ENCODE results near the gene CDH20.

The CDH20 gene

DNA sequence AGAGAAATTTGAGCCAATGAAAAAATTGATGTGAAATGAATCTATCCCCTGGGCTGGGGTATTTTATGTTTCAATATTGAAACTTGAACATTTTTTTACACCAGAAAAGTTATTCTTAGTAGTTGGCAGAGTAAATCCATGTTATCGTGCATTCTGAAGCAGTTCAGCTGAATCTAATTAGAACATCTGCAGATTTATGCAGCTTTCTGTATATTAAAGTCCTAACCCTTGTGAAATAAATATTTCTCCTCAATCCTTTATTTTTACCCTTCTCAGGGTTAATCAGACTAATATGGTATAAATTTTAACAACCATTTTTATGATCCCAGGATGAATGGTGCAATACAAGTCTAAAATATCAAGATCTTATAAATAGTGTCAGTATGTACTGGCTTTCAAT, 69.5 kb downstream of the CDH20 start:
- H3K4me3 ChIP-seq (ENCODE audit: control insufficient read depth, low read depth, low read length), result no peak overlapping the region
- no peak for DNase-seq (ENCODE audit: low read depth)
- no peak for TF ChIP-seq CTCF (conservative IDR thresholded peaks at IDR 0.05; ENCODE audit: control insufficient read depth, insufficient read depth, low read depth, low read length)

DNA sequence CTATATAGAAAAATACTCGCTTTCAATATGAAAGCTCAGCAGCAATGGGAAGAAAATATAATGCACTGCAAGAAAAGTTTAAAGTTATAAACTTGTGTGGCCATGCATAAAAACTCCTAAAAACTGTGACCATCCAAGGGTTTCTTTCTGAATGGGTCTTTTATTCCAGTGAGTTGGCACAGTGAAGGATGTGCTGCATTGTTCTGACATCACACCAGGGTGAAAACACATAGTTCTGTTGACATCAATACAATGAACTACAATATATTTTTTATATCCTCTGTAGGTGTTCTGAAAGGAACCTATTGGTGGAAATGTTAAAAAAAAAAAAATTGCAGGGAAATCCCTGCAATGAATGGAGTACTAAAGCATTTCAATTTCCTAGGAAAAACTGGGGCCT, 80.2 kb downstream of the CDH20 start:
- TF ChIP-seq CTCF (conservative IDR thresholded peaks at IDR 0.05; ENCODE audit: control insufficient read depth, insufficient read depth, low read depth, low read length), result no peak
- no peak for DNase-seq (ENCODE audit: low read depth)

DNA sequence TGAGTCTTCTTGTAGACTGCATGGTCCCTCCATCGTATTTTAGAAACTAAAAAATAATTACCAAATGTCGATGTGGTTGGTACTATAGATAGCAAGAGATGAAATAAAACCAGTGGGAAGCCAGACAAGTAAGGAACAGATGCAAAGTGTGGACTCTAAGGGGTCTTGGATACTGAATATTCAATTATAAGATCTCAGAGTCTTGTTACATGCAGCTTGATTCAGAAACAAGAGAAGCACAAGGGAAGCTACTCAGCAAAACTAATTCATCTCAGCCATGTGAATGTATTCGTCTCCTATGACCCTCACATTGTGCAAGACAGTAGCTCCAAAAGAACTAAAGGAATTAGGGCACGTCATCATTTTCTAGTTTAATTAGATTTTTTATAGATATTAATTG, 80.9 kb downstream of the CDH20 start:
- TF ChIP-seq CTCF (conservative IDR thresholded peaks at IDR 0.05; ENCODE audit: control insufficient read depth, insufficient read depth, low read depth, low read length), result no peak
- H3K4me3 ChIP-seq (ENCODE audit: control insufficient read depth, low read depth, low read length), result no peak overlapping the region
- no peak for DNase-seq (ENCODE audit: low read depth)

More for the DNA sequence above, 80.2 kb downstream of the CDH20 start:
- no peak overlapping the region for H3K4me3 ChIP-seq (ENCODE audit: control insufficient read depth, low read depth, low read length)

- no peak for TF ChIP-seq CTCF (conservative IDR thresholded peaks at IDR 0.05; ENCODE audit: control insufficient read depth, insufficient read depth, low read depth, low read length)
- DNase-seq (ENCODE audit: low read depth), result no peak
Observed at GRCh38 chr18:61419763-61420162, 86.5 kb downstream of the CDH20 start.

DNA sequence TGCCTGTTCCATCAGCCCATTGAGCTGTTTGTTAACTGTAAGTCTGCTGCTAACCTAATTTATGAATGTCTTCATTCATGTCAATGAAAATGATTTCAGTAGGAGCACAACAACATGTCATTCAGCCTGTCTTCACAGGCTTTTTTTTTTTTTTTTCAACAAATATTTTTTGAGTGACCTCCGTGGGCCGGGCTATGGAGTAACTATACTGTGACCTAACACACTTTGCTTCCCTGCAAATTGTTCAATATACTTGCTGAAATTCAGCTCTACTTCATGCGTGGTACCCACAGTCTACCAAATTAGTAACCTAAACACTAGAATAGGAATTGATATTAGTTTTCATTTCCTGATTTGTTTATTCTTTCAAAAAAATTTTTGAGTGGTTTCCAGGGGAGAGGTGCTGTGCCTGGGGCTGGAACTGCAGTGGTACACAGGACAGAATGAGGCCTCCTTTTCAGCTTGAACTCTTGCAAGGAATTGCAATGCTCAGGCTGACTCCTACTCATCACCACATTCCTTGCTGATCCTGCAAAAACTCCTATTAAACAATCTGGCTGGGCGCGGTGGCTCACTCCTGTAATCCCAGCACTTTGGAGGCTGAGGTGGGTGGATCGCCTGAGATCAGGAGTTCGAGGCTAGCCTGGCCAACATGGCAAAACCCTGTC, 87.1 kb downstream of the CDH20 start:
- TF ChIP-seq CTCF (conservative IDR thresholded peaks at IDR 0.05; ENCODE audit: control insufficient read depth, insufficient read depth, low read depth, low read length), result no peak
- DNase-seq (ENCODE audit: low read depth), result no peak
- H3K4me3 ChIP-seq (ENCODE audit: control insufficient read depth, low read depth, low read length), result no peak overlapping the region

More at GRCh38 chr18:61419763-61420162, 86.5 kb downstream of the CDH20 start:
- H3K4me3 ChIP-seq (ENCODE audit: control insufficient read depth, low read depth, low read length), result no peak overlapping the region

GRCh38 chr18:61426492-61427053, 93.3 kb downstream of the CDH20 start:
- TF ChIP-seq CTCF (conservative IDR thresholded peaks at IDR 0.05; ENCODE audit: control insufficient read depth, insufficient read depth, low read depth, low read length), result no peak
- DNase-seq (ENCODE audit: low read depth), result peak; percentile 26
- H3K4me3 ChIP-seq (ENCODE audit: control insufficient read depth, low read depth, low read length), result no peak overlapping the region

Data from fibroblast of mammary gland (primary cell).